ENCODE measurements around the gene OR10W1. TPM values are rescaled to one million over a fixed set of nuclear protein-coding genes. Genes with fewer than 3 reads are reported as not detected.
A peak's percentile ranks its signal among the peaks of the same experiment; 100 is the strongest.

Gene OR10W1
- total and polyA plus RNA-seq, 2 of the 8 experiments (the other 6 are each of a cell fraction or from before 2014, with no cell fraction given), result not detected

DNA sequence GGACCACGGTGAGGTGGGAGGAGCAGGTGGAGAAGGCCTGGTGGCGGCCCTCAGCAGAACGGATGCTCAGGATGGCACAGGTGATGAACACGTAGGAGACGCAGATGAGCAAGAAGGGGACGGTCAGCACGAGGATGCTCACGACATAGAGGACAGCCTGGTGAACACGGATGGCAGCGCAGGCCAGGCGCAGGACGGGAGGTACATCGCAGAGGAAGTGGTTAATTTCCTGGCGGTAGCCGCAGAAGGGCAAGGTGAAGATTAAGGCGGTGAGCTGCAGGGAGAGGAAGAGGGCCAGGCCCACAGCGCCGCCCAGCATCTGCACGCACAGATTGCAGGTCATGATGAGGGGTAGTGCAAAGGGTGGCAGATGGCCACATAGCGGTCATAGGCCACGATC lies 24.0 kb upstream of the OR10W1 start:
- no peaks in the 10 kb centered on the region for H3K27me3 ChIP-seq (replicated peaks in 1 of 4; ENCODE audit: control insufficient read depth in 3 of 4, extremely low read depth in 1 of 4, insufficient read depth in 3 of 4, low read length in 3 of 4)
- no peak overlapping the region for H3K4me3 ChIP-seq (ENCODE audit: extremely low read depth in 1 of 4, insufficient read depth in 2 of 4, low read depth in 3 of 4, low read length in 4 of 4)
- H2BK120ac ChIP-seq (replicated peaks; ENCODE audit: low read depth, low read length), result no peak overlapping the region
- H2AFZ ChIP-seq (ENCODE audit: low read length), result no peak overlapping the region
- H3K79me1 ChIP-seq (ENCODE audit: low read depth, low read length), result no peaks in the 10 kb centered on the region
- H3K23ac ChIP-seq (ENCODE audit: insufficient read length), result no peak overlapping the region
- H4K91ac ChIP-seq (replicated peaks; ENCODE audit: insufficient read length, low read length), result no peak overlapping the region
- FAIRE-seq (no peak), DNase-seq (ENCODE audit: low read depth in 1 of 2, low spot score in 2 of 2) (no peak)
- no peaks in the 10 kb centered on the region for H3K4me1 ChIP-seq (replicated peaks in 1 of 4; ENCODE audit: control insufficient read depth in 3 of 4, insufficient read depth in 4 of 4, low read length in 3 of 4)
- CTCF ChIA-PET (ENCODE audit: partially characterized antibody), result interaction anchor here (0.6 kb wide), 1 partner anchor 259 kb away, joined by 3 read pairs; no protein-coding TSS in a partner anchor
- no peak overlapping the region for H2BK5ac ChIP-seq (ENCODE audit: low read depth, low read length)
- no peak overlapping the region for H2BK12ac ChIP-seq (ENCODE audit: low read depth, low read length)
- peak overlapping the region; percentile 38; the same call in 1 of the 2 replicates for H4K8ac ChIP-seq (ENCODE audit: extremely low read depth, insufficient read depth, low read length)
- POLR2A ChIA-PET (ENCODE audit: partially characterized antibody), result no interaction called here
- no peak overlapping the region for H2AK5ac ChIP-seq (ENCODE audit: low read depth, low read length)
- H3K79me2 ChIP-seq (ENCODE audit: control insufficient read depth in 1 of 2, insufficient read depth in 2 of 2, low read length in 2 of 2), result no peaks in the 10 kb centered on the region
- H3K27ac ChIP-seq (ENCODE audit: low read depth, low read length), result no peak overlapping the region
- no peak overlapping the region for H4K5ac ChIP-seq (ENCODE audit: insufficient read length, low read depth, low read length)
- H2BK20ac ChIP-seq (ENCODE audit: low read length), result no peak overlapping the region
- peaks cover 13 to 16% of the 10 kb centered on the region in 2 experiments for H3K9me3 ChIP-seq (ENCODE audit: insufficient read depth in 2 of 2, low read depth in 1 of 2, low read length in 1 of 2)
- H4K20me1 ChIP-seq (replicated peaks in 1 of 2; ENCODE audit: control insufficient read depth in 1 of 2, insufficient read depth in 2 of 2, low read length in 2 of 2), result no peaks in the 10 kb centered on the region
- H3K36me3 ChIP-seq (ENCODE audit: control insufficient read depth in 2 of 4, insufficient read depth in 4 of 4, low read length in 3 of 4), result no peaks in the 10 kb centered on the region
- H3K14ac ChIP-seq (ENCODE audit: insufficient read length), result no peak overlapping the region
- WGBS, 2 experiments (ENCODE audit: extremely low coverage in 1 of 2, insufficient coverage in 1 of 2, insufficient read length in 1 of 2, insufficient replicate concordance in 2 of 2, low coverage in 1 of 2, low lambda C conversion rate in 2 of 2, missing lambda C conversion rate in 1 of 2), result 89% methylated on average over 17 of the region's 21 CpGs; no CpG with 5 or more reads in 1 of the 2 experiments
- H3K9ac ChIP-seq (replicated peaks in 1 of 4; ENCODE audit: extremely low read depth in 1 of 4, low read depth in 3 of 4, low read length in 3 of 4), result no peak overlapping the region
- H3K56ac ChIP-seq (replicated peaks; ENCODE audit: insufficient read length, low read depth, low read length), result no peak overlapping the region
- H3K23me2 ChIP-seq (ENCODE audit: low read depth, low read length), result no peaks in the 10 kb centered on the region
- no peak overlapping the region for H3K4me2 ChIP-seq (ENCODE audit: insufficient read depth in 1 of 2, low read depth in 2 of 2, low read length in 2 of 2)
- no peak overlapping the region for H2BK15ac ChIP-seq (ENCODE audit: low read length)
- no peak overlapping the region for H3K4ac ChIP-seq (replicated peaks; ENCODE audit: insufficient read length, low read depth, low read length)
- no peak overlapping the region for H3K18ac ChIP-seq (ENCODE audit: extremely low read depth, low read length)
- TF ChIP-seq RNF2 (IDR thresholded peaks at IDR 0.05; ENCODE audit: borderline replicate concordance, low read depth, low read length, missing control alignments, poor library complexity, severe bottlenecking), result no peak
- TF ChIP-seq POLR2AphosphoS5 (IDR thresholded peaks at IDR 0.05; ENCODE audit: low read depth, low read length), result no peak
- TF ChIP-seq TAF1 (IDR thresholded peaks at IDR 0.05; ENCODE audit: low read depth, low read length), result no peak
- TF ChIP-seq, protein P1, sequence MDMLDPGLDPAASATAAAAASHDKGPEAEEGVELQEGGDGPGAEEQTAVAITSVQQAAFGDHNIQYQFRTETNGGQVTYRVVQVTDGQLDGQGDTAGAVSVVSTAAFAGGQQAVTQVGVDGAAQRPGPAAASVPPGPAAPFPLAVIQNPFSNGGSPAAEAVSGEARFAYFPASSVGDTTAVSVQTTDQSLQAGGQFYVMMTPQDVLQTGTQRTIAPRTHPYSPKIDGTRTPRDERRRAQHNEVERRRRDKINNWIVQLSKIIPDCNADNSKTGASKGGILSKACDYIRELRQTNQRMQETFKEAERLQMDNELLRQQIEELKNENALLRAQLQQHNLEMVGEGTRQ (IDR thresholded peaks at IDR 0.05; ENCODE audit: low read length), result no peak
- TF ChIP-seq RAD21 (IDR thresholded peaks at IDR 0.05 in 1 of 2, conservative IDR thresholded peaks at IDR 0.05 in 1 of 2; ENCODE audit: low read depth in 2 of 2, low read length in 2 of 2), result no peak; a peak in 1 of 4 replicates
- no peak for TF ChIP-seq JUN (IDR thresholded peaks at IDR 0.05; ENCODE audit: low read depth, low read length)
- TF ChIP-seq CBX5 (IDR thresholded peaks at IDR 0.05; ENCODE audit: low read depth, low read length), result no peak
- TF ChIP-seq HDAC2 (IDR thresholded peaks at IDR 0.05; ENCODE audit: borderline replicate concordance in 1 of 2, low read depth in 2 of 2, low read length in 2 of 2), result no peak
- TF ChIP-seq GABPA (IDR thresholded peaks at IDR 0.05; ENCODE audit: borderline replicate concordance, insufficient read depth, low read length), result no peak
- no peak for TF ChIP-seq BRCA1 (IDR thresholded peaks at IDR 0.05; ENCODE audit: low read depth, low read length)
- TF ChIP-seq CREB1 (IDR thresholded peaks at IDR 0.05), result no peak
- TF ChIP-seq EGR1 (IDR thresholded peaks at IDR 0.05; ENCODE audit: borderline replicate concordance, low read depth, low read length), result no peak
- TF ChIP-seq KDM5A (IDR thresholded peaks at IDR 0.05; ENCODE audit: low read length), result no peak
